ENCODE results near the gene NRN1.
"Not testable (repeated sequence)": the region's sequence is repeated elsewhere in the genome, so short reads cannot be mapped to it uniquely, and the experiment has no call there.

The NRN1 gene

DNA sequence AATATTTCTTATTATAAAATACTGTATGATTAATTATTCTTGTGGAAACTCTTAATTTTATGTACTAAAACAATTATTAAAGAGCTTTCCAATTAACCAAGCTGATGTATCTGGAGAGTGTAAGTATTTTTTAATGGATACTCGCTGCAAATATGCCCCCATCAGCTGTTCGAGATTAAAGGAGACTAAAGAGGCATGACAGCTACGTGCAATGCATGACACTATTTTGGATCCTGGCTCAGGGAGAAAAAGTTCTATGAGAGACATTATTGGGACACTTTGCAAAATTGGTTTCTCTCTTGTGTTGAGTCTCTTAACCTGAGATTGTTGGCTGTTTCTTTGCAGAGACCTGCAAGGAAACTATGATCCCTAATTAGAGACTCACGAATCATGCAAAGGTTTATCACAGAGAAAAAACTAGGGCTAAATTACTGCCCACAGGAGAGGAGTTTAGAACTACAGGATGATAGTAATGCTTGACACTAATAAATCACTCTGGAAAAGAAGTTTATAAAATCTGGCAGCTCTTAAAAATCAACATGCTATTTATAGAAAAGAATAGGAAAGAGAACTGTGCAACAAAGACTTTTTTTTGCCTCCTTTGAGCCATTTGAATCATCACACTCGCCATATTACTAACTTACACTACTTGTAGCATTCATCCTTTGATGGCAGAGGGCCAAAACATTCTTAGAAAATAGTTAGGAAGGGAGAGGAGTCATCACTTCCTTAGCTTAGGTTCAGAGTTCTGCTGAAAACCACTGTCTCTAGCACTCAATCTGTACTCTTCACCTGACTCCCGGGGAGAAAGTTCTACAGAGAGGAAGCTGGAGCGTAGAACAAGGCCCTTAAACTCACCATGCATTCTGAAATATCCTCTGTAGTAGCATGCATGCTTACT is 25.3 kb downstream of the NRN1 start:
- no peak for DNase-seq

DNA sequence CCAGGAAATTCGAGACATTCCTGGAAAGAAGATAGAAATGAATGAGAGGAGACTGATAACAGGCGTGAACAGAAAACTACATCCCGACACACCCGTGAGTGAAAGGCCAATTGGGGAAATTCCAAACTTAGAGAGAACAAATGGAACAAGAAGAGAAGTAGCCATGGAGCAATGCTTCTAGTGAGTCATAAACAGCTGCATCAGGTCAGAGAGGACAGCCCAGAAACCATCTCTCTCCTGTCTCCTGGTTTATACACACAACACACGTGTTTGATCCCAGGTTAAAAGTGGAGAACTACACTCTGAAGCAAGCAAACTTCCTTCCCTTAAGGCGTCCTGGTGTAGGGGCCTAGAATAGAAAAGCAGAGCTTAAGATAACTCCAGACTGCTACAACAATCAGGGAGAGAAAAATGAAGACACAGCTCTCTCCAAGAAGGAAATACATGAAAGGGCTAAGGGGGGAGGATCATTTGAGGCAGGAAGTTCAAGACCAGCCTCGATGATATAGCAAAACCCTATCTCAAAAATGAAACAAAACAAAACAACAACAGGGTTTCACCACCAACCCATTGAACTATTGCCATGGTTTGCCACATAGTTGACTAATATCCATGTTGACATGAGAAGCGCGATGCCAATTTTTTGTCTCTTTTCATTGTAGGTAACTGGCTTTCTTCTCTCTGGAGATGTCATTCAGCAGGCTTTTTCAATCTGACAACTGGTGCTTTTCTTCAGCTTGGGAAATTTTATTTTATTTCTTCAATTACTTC is 26.9 kb downstream of the NRN1 start:
- no peak for DNase-seq

DNA sequence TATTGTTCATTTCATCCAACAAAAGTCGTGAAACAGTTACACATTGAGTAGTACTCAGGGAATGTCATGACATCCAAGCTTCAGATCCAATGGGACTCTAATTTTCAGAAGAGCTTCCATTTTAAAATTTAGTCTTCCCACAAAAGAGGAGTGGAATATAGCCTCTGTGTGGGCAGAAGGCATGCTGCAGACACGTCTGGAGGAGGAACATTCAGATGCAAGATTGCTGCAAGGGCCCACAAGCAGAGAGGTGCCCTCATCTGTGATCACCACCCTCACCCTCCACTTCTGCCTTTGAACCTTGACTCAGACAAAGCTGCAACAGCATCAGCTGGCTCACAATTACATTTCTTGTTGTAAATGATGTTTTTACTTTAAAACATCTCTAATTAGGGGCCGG is 29.9 kb downstream of the NRN1 start:
- no peak for DNase-seq

DNA sequence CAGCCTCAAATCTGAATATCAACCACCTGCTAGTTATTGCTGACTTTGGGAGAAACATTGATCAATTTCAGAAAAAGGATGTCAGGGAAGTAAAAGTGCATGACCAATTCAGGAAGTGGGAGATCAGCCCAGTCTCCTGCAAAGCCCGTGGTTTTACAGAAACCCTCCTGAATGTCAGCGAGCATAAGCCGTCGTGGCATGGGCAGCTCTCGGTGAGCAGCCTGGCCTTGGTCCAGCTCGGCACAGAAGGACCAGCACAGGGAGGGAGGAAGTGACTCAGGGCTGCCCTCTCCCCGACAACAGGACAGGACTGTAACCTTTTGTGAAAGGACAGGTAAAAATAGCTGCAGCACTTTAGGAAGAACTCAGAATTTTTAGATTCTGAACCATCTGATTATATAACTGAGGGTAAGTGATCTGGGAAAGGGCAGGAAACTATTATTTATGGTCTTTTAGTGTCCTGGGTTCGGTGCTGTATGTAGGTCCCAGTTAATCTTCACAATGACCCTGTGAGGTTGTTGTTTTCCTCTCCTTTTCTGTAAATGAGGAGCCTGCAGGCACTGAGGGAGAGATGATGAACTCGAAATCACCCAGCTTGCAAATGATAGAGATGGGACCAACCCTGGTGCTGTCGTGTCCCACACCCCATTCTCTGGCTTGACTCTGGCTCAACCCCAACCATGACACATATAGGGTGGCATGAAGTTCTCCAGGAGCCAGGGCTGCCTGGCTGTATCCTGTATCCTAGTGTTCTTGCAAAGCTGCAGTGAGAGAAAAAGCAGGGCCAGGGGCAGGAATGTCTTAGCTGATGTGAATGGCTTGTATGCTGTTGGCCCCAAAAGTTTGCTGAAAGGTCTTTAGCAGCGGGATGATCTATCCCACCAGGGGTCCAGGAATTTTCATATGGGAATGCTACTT is 37.6 kb downstream of the NRN1 start:
- no peak for DNase-seq

DNA sequence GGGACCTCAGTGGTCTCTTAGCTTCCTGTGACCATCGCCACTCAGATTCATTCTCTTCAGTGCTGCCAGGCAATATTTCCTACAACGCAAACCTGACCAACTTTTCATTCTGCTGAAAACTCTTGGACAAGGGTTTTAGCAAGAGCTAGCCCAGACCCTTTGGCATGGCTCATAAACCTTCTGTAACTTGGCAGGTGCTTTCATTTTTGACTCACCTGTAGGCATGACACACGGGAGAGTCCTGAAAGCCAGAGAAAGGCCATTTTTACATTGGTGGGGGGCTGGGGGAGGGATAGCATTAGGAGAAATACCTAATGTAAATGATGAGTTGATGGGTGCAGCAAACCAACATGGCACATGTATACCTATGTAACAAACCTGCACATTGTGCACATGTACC is 38.7 kb downstream of the NRN1 start:
- DNase-seq = not testable (repeated sequence)

DNA sequence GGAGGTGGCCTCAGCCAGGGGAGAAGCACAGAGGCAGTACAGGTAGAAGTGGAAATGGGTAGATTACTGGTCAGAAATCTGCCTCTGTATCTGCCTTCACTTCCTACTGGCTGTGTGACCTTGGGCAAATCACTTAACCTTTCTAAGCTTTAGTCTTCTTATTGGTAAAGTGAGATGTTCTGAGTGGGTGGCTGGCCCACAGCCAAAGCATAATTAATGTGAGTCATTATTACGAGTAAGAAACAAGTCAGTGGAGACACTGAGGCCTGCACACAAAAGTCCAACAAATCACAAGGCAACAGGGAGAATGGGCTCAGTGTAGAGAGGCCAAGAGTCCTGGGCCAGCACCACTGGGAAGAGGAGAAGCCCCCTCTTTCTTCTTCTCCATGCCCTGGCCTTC is 39.1 kb downstream of the NRN1 start:
- no peak for DNase-seq

DNA sequence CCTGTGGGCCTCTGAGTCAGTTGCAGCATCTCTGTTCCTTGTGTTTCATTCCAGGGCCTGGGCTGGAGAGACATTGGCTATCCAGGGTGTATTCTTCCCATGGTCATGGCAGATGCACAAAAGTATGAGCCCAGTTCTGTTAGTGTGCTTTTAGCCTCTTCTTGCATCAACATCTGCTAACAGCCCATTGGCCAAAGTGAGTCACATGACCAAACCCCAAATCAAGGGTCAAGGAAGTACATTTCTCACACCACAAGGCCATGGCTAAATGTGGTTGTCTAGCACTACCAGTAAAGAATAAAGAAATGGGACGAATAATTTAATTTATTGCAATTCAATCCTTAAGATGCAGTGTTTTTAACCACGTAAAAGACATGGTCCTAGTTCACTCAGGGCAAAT is 43.9 kb downstream of the NRN1 start:
- DNase-seq = no peak

DNA sequence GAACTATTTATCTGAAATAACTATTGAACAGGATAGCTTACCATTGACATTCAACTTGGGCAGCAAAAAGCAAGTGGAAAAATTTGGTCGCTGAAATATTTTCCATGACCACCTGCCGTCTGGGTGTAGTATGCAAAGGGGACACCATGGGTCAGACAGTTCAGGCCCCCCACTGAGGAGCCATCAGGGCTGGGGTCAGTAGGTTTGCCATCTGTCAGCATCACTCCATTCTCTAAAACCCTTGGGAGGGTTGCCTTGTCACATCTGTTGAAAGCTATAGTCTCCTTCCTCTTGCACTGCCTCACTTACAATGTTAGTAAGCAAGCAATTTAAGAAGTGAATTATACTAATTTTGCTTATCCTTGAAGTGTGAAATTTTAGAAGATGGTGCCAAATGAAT is 44.9 kb downstream of the NRN1 start:
- no peak for DNase-seq

DNA sequence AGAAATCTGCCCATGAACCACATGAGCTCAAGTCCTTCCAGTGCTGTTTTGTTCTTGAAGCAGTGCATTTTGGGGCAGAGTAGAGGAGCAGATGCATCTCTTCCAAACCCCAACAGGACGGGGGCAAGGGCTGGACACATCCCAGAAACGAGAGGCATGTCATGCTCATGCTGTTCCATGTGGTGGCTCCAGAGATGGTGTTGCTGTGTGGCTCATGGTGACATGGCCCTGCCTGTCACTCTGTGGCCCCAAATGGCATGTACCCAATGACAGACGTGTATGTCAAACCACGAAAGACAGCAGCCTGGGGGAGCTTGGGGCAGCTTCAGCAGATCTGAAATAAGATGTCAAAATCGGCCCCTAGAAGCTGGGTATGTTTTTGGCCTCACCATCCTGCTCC is 46.3 kb downstream of the NRN1 start:
- no peak for DNase-seq

DNA sequence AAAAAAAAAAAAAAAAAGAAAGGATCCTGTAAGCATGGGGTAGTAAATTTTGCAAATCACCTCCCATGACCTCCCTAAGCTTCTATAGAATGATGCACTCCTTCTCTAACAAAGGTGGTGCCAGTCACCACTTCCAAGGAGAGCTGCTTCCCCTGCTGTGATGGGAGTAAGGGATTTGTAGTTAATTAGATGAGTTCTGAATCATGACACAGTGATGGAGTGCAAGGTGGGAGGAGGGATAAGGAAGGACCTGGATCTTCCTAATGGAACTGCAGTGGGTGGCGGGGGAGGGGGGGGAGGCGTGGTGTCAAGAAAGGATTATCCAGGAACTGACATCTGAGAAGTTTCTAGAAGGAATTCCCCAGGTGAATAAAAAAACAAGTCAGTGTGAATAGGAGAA is 47.8 kb downstream of the NRN1 start:
- DNase-seq = no peak

DNA sequence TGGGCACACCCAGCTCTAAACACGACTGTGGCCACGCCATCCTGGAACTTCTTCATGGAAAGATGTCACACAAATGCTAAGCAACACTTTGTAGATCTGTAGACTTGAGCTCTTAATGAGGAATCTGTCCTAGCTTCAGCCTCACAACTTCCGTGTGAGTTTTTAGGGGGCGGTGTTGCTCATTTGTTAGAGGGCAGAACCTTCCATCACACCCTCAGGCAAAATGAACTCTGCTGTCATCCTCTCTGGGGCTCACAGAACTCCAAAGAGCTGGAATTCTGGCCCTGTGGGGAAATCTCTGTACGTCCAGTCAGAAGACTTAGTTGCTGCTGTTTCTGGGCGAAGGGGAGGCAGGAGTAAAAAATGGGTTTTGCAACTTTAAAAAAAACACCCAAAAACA is 49.8 kb downstream of the NRN1 start:
- no peak for DNase-seq

DNA sequence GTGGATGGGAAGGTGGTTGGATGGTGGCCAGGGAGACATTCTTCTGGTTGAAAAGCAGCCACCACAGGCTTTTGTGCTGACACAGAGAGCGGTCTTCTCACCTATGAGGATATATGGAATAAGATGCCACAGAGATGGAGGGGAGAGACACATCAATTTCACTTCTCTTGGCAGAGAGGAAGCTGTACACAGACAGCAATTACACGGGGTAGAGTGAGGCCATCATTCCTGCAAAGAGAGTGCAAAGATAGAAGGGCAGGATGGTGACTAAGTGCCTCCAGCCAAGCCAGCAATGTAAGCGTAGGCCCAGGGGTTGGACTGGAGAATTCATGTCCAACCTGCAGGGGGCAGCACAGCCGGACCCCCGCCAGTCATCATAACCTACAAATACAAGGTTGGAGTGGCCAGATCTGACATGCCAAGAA is 56.4 kb downstream of the NRN1 start:
- no peak for DNase-seq
